Stimulated activated CD8-positive, alpha-beta memory T cell treated with anti-CD3 and anti-CD28 coated beads, Interleukin-7, amount 100 ng/mL, for 24 hours (primary cell): Measurements from ENCODE around the gene PRUNE1.

ENCODE experiments used
- DNase-seq: peaks from one replicate; pipeline ENCODE4 v3.0.0-alpha.2; 2020; ENCODE audit warnings: low read depth

PRUNE1 gene

GRCh38 chr1:151050051-151050688 lies 41.9 kb downstream of the PRUNE1 start:
- DNase-seq, result no peak

- DNase-seq, result no peak
Observed at GRCh38 chr1:151051356-151052009, 43.2 kb downstream of the PRUNE1 start.

- no peak for DNase-seq
Observed at GRCh38 chr1:151054971-151055547, 46.8 kb downstream of the PRUNE1 start.

- no peak for DNase-seq
Observed at GRCh38 chr1:151055581-151055980, 47.3 kb downstream of the PRUNE1 start.

GRCh38 chr1:151056149-151056548 lies 47.9 kb downstream of the PRUNE1 start:
- no peak for DNase-seq

- no peak for DNase-seq
Observed at GRCh38 chr1:151058692-151059091, 50.4 kb downstream of the PRUNE1 start.

- DNase-seq, result peak; percentile 68
Observed at GRCh38 chr1:151059109-151060006, 51.1 kb downstream of the PRUNE1 start, which contains the start of gene CDC42SE1. Gene CDC42SE1, minus strand, starts transcription at chr1:151059622. Its CDS starts 3,892 bp downstream, at chr1:151055730.

- DNase-seq, result no peak
Observed at GRCh38 chr1:151060007-151060656, 51.9 kb downstream of the PRUNE1 start, which contains the start of gene MLLT11. Gene MLLT11, plus strand, starts transcription at chr1:151060397. Its CDS starts 6,828 bp downstream, at chr1:151067225.

GRCh38 chr1:151060657-151061421 lies 52.6 kb downstream of the PRUNE1 start:
- no peak for DNase-seq

GRCh38 chr1:151061704-151062103 lies 53.5 kb downstream of the PRUNE1 start:
- no peak for DNase-seq

GRCh38 chr1:151062741-151063371 lies 54.6 kb downstream of the PRUNE1 start:
- DNase-seq, result no peak

GRCh38 chr1:151065089-151065645 lies 56.9 kb downstream of the PRUNE1 start:
- no peak for DNase-seq

GRCh38 chr1:151067185-151067584 lies 58.9 kb downstream of the PRUNE1 start:
- no peak for DNase-seq

GRCh38 chr1:151069103-151069486 lies 60.8 kb downstream of the PRUNE1 start:
- DNase-seq, result no peak

- DNase-seq, result peak; percentile 79
Observed at GRCh38 chr1:151070474-151071276, 62.4 kb downstream of the PRUNE1 start, which contains the start of gene GABPB2. Gene GABPB2, plus strand, starts transcription at chr1:151070761. Its CDS starts 17,429 bp downstream, at chr1:151088190.

- DNase-seq, result no peak
Observed at GRCh38 chr1:151072224-151072623, 64.0 kb downstream of the PRUNE1 start.
